GM12864 (cell line): ENCODE data around the gene QSOX1.

Experiments used
- DNase-seq: peaks from one replicate; pipeline ENCODE4 v3.0.0-alpha.2; 2011; ENCODE audit warnings: low read depth
- H3K4me3 ChIP-seq: 2 replicates; pipeline ENCODE4 v1.5.1; 2011; ENCODE audit warnings: mild to moderate bottlenecking, low read depth, low read length, control low read depth
- CTCF ChIP-seq: IDR thresholded peaks from 2 replicates; pipeline ENCODE4 v1.5.1; 2011; ENCODE audit warnings: low read depth, mild to moderate bottlenecking, moderate library complexity, low read length, control low read depth, inconsistent platforms; ENCODE audit errors: missing control alignments

Gene QSOX1

GRCh38 chr1:180251526-180252305, 97.0 kb downstream of the QSOX1 start:
- no peak for DNase-seq
- TF ChIP-seq CTCF, result no peak
- H3K4me3 ChIP-seq, result no peak overlapping the region

DNA sequence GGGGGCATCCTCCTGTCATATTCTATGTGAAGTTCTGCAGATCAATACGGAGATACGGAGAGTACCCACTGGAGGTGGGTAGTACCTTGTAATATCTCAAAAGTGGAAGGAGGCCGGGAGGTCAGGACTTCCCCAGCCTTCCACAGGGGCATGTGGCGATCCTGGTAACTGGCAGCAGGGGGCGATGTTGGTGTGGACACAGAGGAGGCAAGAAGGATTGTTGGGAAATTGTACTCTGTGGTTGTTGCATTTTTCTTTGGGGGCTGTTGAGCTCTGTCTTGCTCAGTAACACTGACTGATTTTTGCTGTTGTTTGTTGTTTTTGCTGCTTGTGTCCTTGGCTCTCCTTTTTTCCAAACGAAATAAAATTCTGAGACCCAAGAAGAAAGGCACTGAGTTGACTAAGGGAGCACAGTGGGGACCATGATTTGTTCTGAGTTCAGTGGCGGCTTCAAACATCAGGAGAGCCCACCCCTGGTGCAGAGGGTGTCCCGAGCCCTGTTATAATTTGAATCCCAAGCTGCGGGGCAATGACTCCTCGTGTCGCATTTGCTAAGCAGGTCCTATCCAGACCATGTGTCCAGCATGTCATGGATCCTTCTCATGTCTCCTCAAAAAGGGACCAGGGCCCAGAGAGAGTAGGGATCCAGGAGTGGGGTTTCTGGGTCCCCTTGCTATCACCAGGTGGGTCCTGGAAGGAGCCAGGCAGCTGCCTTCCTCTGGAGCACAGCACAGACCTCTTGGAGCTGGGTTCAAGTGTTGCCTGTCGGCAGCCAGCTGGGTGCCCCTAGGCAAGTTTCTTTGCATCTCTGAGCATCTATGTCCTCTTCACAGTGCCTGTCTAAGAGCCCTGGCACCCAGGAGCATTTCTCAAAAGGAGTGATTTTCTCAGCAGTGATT, 98.2 kb downstream of the QSOX1 start:
- peak; percentile 29 for DNase-seq
- TF ChIP-seq CTCF, result peak; percentile 92
- H3K4me3 ChIP-seq, result no peak overlapping the region
